Trophoblast cell (in vitro differentiated cells and primary cell): ENCODE data around the gene CCDC184.

ENCODE experiments used
- DNase-seq, 2 donors: peaks; one replicate each; pipeline ENCODE4 v3.0.0-alpha.2; 2016
- H2AFZ ChIP-seq: 2 replicates; pipeline ENCODE4 v1.6.1; 2013; ENCODE audit warnings: low read length, moderate library complexity, mild to moderate bottlenecking; ENCODE audit not compliant: insufficient read depth, poor library complexity
- H2AK5ac ChIP-seq: 2 replicates; pipeline ENCODE4 v1.6.1; 2013; ENCODE audit warnings: mild to moderate bottlenecking, low read length
- H2BK120ac ChIP-seq: 2 replicates; pipeline ENCODE4 v1.6.1; 2013; ENCODE audit warnings: low read length, mild to moderate bottlenecking, moderate library complexity; ENCODE audit not compliant: insufficient read depth, poor library complexity
- H2BK12ac ChIP-seq: 2 replicates; pipeline ENCODE4 v1.6.1; 2013; ENCODE audit warnings: mild to moderate bottlenecking, low read length, moderate library complexity
- H2BK5ac ChIP-seq: 2 replicates; pipeline ENCODE4 v1.6.1; 2013; ENCODE audit warnings: low read length, low read depth, moderate library complexity, mild to moderate bottlenecking; ENCODE audit not compliant: poor library complexity
- H3K14ac ChIP-seq: 2 replicates; pipeline ENCODE4 v1.6.1; 2013; ENCODE audit warnings: mild to moderate bottlenecking, low read length
- H3K18ac ChIP-seq: 2 replicates; pipeline ENCODE4 v1.6.1; 2013; ENCODE audit warnings: mild to moderate bottlenecking, low read length
- H3K23ac ChIP-seq: 2 replicates; pipeline ENCODE4 v1.6.1; 2013; ENCODE audit warnings: low read length
- H3K27ac ChIP-seq: 2 replicates; pipeline ENCODE4 v1.5.1; 2013; ENCODE audit warnings: low read depth, mild to moderate bottlenecking, inconsistent platforms, low read length, moderate library complexity
- H3K27me3 ChIP-seq: 2 replicates; pipeline ENCODE4 v1.6.1; 2013; ENCODE audit warnings: inconsistent platforms, mild to moderate bottlenecking, low read length, moderate library complexity; ENCODE audit not compliant: insufficient read depth
- H3K36me3 ChIP-seq, 2 experiments: 1 replicate in 1 of 2; 2 replicates in 1 of 2; pipeline ENCODE4 v1.6.1; 2013; ENCODE audit warnings: low read length in 2 of 2, mild to moderate bottlenecking in 2 of 2, moderate library complexity in 1 of 2; ENCODE audit not compliant: insufficient read depth in 2 of 2, control insufficient read depth in 1 of 2
- H3K4ac ChIP-seq: 2 replicates; pipeline ENCODE4 v1.6.1; 2013; ENCODE audit warnings: low read depth, mild to moderate bottlenecking, low read length, moderate library complexity
- H3K4me1 ChIP-seq, 2 experiments: 1 replicate in 1 of 2; 2 replicates in 1 of 2; pipeline ENCODE4 v1.6.1; 2013; ENCODE audit warnings: low read length in 2 of 2, mild to moderate bottlenecking in 2 of 2, moderate library complexity in 1 of 2; ENCODE audit not compliant: insufficient read depth in 2 of 2, control insufficient read depth in 1 of 2
- H3K4me2 ChIP-seq: 2 replicates; pipeline ENCODE4 v1.6.1; 2013; ENCODE audit warnings: inconsistent platforms, mild to moderate bottlenecking, low read length, moderate library complexity
- H3K4me3 ChIP-seq: 2 replicates; pipeline ENCODE4 v1.5.1; 2013; ENCODE audit warnings: mild to moderate bottlenecking, low read depth, low read length, inconsistent platforms
- H3K79me1 ChIP-seq: one replicate; pipeline ENCODE4 v1.6.1; 2013; ENCODE audit warnings: low read length
- H3K79me2 ChIP-seq: 2 replicates; pipeline ENCODE4 v1.6.1; 2013; ENCODE audit warnings: low read length, mild to moderate bottlenecking; ENCODE audit not compliant: control insufficient read depth, insufficient read depth, poor library complexity
- H3K9ac ChIP-seq: 2 replicates; pipeline ENCODE4 v1.6.1; 2013; ENCODE audit warnings: mild to moderate bottlenecking, low read length
- H3K9me3 ChIP-seq: 2 replicates; pipeline ENCODE4 v1.6.1; 2013; ENCODE audit warnings: low read depth, mild to moderate bottlenecking, control low read depth, inconsistent platforms, low read length; ENCODE audit not compliant: insufficient read depth
- H4K12ac ChIP-seq: 2 replicates; pipeline ENCODE4 v1.6.1; 2013; ENCODE audit warnings: low read depth, mild to moderate bottlenecking, low read length, moderate library complexity
- H4K8ac ChIP-seq: 2 replicates; pipeline ENCODE4 v1.6.1; 2013; ENCODE audit warnings: low read depth, mild to moderate bottlenecking, low read length, moderate library complexity
- H4K91ac ChIP-seq: one replicate; pipeline ENCODE4 v1.6.1; 2013; ENCODE audit warnings: low read depth, mild to moderate bottlenecking, low read length, moderate library complexity
- WGBS: extraction: QIAGEN DNeasy Blood & Tissue Kit; methylation state at CpG from one replicate; pipeline ENCODE4 v1.1.7; 2013; ENCODE audit warnings: missing lambda C conversion rate; ENCODE audit not compliant: insufficient read length, insufficient coverage; ENCODE audit errors: extremely low coverage; 5-methylcytosine and 5-hydroxymethylcytosine counted together

The CCDC184 gene

GRCh38 chr12:48184549-48184922 lies 1.1 kb downstream of the CCDC184 start:
- Histone ChIP-seq H3K23ac (no peak overlapping the region), H3K4me1 (peaks cover 4 to 11% of the 10 kb centered on the region in 2 experiments), H2BK120ac (no peak overlapping the region), H3K9ac (no peak overlapping the region), H2AFZ (no peak overlapping the region), H3K14ac (no peak overlapping the region), H3K9me3 (no peaks in the 10 kb centered on the region), H4K8ac (no peak overlapping the region), H3K27me3 (peaks cover 31% of the 10 kb centered on the region), H2BK5ac (no peak overlapping the region), H3K4me3 (no peak overlapping the region), H3K4ac (no peak overlapping the region), H4K12ac (no peak overlapping the region), H2AK5ac (no peak overlapping the region), H3K79me1 (no peaks in the 10 kb centered on the region), H3K79me2 (no peaks in the 10 kb centered on the region), H3K4me2 (peak overlapping the region; percentile 80), H3K36me3 (no peaks in the 10 kb centered on the region), H4K91ac (no peak overlapping the region), H2BK12ac (no peak overlapping the region), H3K27ac (no peak overlapping the region), H3K18ac (no peak overlapping the region)
- WGBS = no CpG with 5 or more reads among the region's 20 CpGs
- DNase-seq = no peak

- H3K4ac ChIP-seq = no peak overlapping the region
- H4K12ac ChIP-seq = no peak overlapping the region
- no peak overlapping the region for H3K27ac ChIP-seq
- no peak overlapping the region for H3K4me3 ChIP-seq
- H2AK5ac ChIP-seq = no peak overlapping the region
- no peaks in the 10 kb centered on the region for H3K79me2 ChIP-seq
- no peak overlapping the region for H3K9ac ChIP-seq
- no peak overlapping the region for H2BK5ac ChIP-seq
- H2AFZ ChIP-seq = no peak overlapping the region
- H3K27me3 ChIP-seq = peaks cover 31% of the 10 kb centered on the region
- no peak overlapping the region for H4K8ac ChIP-seq
- no peak overlapping the region for H2BK12ac ChIP-seq
- no peak overlapping the region for H2BK120ac ChIP-seq
- no peak overlapping the region for H3K4me2 ChIP-seq
- no peak overlapping the region for H3K14ac ChIP-seq
- DNase-seq = no peak
- H3K36me3 ChIP-seq = no peaks in the 10 kb centered on the region
- no peak overlapping the region for H3K18ac ChIP-seq
- H4K91ac ChIP-seq = no peak overlapping the region
- peaks cover 4 to 11% of the 10 kb centered on the region in 2 experiments for H3K4me1 ChIP-seq
- WGBS = no CpG with 5 or more reads among the region's 10 CpGs
- H3K79me1 ChIP-seq = no peaks in the 10 kb centered on the region
- H3K23ac ChIP-seq = no peak overlapping the region
- H3K9me3 ChIP-seq = no peaks in the 10 kb centered on the region
These were observed 1.9 kb downstream of the CCDC184 start for GRCh38 chr12:48185181-48185919.

GRCh38 chr12:48187916-48188695 lies 4.7 kb downstream of the CCDC184 start:
- no peak for DNase-seq
- H2BK120ac ChIP-seq = no peak overlapping the region

GRCh38 chr12:48189331-48190125 lies 6.1 kb downstream of the CCDC184 start:
- H3K36me3 ChIP-seq = no peaks in the 10 kb centered on the region
- no peak overlapping the region for H3K14ac ChIP-seq
- peak; percentile 49 to 85 for DNase-seq
- no peak overlapping the region for H3K4me3 ChIP-seq
- H4K8ac ChIP-seq = no peak overlapping the region
- H2BK12ac ChIP-seq = no peak overlapping the region
- no peak overlapping the region for H3K27ac ChIP-seq
- H4K12ac ChIP-seq = no peak overlapping the region
- no peak overlapping the region for H3K23ac ChIP-seq
- H2AK5ac ChIP-seq = no peak overlapping the region
- no peak overlapping the region for H3K4ac ChIP-seq
- H2AFZ ChIP-seq = no peak overlapping the region
- H3K9ac ChIP-seq = no peak overlapping the region
- H2BK120ac ChIP-seq = no peak overlapping the region
- H3K79me1 ChIP-seq = no peaks in the 10 kb centered on the region
- H3K9me3 ChIP-seq = no peaks in the 10 kb centered on the region
- no peak overlapping the region for H4K91ac ChIP-seq
- WGBS = no CpG with 5 or more reads among the region's 6 CpGs
- H3K4me1 ChIP-seq = peaks cover 0 to 3% of the 10 kb centered on the region in 2 experiments
- H3K79me2 ChIP-seq = no peaks in the 10 kb centered on the region
- no peak overlapping the region for H2BK5ac ChIP-seq
- H3K18ac ChIP-seq = no peak overlapping the region
- H3K4me2 ChIP-seq = no peak overlapping the region
- H3K27me3 ChIP-seq = peaks cover 14% of the 10 kb centered on the region

More at GRCh38 chr12:48187916-48188695, 4.7 kb downstream of the CCDC184 start:
- Histone ChIP-seq H3K4ac (no peak overlapping the region), H4K12ac (no peak overlapping the region), H2BK5ac (no peak overlapping the region), H2BK12ac (no peak overlapping the region), H3K18ac (no peak overlapping the region), H4K8ac (no peak overlapping the region), H3K4me2 (no peak overlapping the region), H3K27me3 (peaks cover 26% of the 10 kb centered on the region), H3K9me3 (no peaks in the 10 kb centered on the region), H3K27ac (no peak overlapping the region), H3K79me1 (no peaks in the 10 kb centered on the region), H3K14ac (no peak overlapping the region), H3K9ac (no peak overlapping the region), H3K4me1 (peaks cover 4 to 7% of the 10 kb centered on the region in 2 experiments), H3K36me3 (no peaks in the 10 kb centered on the region), H3K4me3 (no peak overlapping the region), H2AFZ (no peak overlapping the region), H4K91ac (no peak overlapping the region), H3K79me2 (no peaks in the 10 kb centered on the region), H2AK5ac (no peak overlapping the region), H3K23ac (no peak overlapping the region)
- WGBS = no CpG with 5 or more reads among the region's 10 CpGs
